ENCODE data around the gene ZBTB22. TPM values are rescaled to one million over a fixed set of nuclear protein-coding genes. Genes with fewer than 3 reads are reported as not detected.

The ZBTB22 gene
- total RNA-seq, 1 donor from 2014 or later = 10.9 TPM

GRCh38 chr6:33329058-33329457 lies 11.5 kb upstream of the ZBTB22 start:
- no peak for DNase-seq

DNA sequence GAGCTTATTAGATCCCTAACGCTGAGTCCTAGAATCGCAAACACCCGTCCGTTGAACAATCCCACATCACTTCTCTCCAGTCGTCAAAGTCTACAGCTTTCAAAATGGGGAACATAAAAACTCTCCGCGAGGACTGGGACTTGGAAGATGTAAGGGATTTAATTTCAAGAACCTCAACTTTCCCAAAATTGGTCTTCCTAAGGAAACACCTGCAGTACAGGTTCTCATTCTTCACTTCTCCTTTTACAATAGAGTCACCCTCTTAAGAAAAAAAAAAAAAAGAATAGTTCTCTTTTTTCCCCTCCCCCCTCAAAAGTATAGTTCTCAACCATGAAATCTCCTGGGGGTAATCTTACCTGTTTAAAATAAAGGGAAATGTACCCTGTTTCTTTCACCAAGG lies 6.6 kb upstream of the ZBTB22 start:
- DNase-seq = no peak

DNA sequence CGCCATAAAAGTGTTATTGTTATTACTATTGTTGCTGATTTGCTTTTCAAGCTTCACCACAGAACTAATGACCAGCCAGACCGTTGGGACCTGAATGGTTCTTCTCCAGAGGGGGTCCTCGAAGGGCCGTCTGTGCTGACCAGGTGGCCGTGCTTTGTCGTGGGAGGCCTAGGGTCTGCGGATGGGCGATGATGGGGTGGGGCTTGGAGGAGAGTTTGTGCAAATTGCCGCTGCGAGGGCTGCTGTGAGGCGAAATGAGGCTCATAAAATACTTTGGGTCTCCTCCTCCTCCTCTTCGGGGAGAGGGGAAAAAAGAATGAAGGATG lies 6.0 kb upstream of the ZBTB22 start:
- no peak for DNase-seq

- no peak for DNase-seq
Observed at GRCh38 chr6:33321227-33321626, 3.7 kb upstream of the ZBTB22 start.

DNA sequence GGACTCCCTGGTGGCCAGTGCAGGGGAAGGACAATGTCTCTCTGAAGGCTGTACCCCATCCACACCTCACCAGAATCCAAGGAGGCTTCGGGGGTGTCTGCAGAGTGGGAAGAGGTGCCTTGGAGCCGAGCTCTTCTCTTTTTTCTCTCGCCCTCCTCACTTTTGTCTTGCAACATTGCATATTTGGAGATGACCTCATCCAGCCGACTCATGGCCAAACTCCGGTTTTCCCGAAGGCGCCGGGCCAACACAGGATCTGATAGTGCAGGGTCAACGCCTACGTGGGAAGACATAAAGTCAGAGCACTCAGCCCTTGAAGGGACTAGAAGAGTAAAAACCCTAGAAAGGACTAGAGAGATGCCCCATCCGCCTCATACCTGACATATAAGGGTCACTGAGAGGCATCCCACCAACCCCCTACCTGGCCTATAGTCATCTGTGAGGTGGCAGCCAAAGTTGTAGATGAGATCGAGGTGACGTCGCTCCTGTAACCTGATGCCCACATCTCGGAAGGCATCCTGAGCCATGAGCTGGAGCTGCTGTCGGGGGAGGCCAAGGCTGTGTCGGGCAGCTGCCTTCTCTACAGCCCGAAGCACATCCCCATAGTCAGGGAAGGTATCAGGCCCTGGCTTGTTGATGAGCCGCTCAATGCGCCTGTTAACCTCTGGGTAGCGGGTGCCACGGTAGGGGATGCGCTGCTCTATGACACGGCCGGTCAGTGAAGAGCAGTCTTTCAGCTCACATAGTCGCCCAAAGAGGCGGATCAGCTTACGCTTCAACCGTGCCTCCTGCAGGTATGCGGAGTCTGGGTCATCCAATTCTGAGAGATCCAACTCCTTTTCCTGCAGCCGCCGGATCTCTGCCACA lies 3.0 kb upstream of the ZBTB22 start:
- no peak for DNase-seq

GRCh38 chr6:33319939-33320314 lies 2.4 kb upstream of the ZBTB22 start:
- no peak for DNase-seq

DNA sequence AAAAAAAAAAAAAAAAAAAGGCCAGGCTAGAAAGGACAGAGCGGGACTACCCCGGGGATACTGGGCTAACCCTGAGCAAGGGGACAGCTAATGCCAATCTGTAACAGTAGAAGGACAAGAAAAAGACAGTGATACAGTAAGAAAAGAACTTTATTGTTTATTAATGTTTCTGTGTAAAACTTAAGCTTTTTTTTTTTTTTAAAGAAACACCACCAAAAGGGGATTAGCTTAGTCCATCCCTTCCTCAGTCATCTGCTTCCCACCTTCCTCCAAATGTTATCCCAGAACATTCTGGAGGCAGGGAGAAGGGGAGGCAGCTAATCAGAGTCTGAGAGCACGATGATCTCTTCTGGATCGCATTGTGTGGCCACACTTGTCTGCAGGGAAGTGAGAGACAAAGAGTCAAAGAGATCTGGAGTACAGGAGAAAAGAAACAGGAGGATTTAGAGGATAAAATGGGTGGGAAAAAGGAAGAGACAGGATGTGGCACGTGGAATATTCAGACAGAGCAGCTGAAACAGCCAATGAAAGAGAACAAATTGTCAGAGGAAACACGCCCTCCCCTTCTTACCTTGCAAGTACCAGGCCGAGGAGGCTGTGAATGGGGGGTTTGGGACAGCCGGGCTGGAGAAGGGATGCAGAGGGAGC lies 1.0 kb upstream of the ZBTB22 start:
- DNase-seq = no peak

- peak; percentile 60 for DNase-seq
Observed at GRCh38 chr6:33317419-33317668, 200 bp downstream of the ZBTB22 start.

DNA sequence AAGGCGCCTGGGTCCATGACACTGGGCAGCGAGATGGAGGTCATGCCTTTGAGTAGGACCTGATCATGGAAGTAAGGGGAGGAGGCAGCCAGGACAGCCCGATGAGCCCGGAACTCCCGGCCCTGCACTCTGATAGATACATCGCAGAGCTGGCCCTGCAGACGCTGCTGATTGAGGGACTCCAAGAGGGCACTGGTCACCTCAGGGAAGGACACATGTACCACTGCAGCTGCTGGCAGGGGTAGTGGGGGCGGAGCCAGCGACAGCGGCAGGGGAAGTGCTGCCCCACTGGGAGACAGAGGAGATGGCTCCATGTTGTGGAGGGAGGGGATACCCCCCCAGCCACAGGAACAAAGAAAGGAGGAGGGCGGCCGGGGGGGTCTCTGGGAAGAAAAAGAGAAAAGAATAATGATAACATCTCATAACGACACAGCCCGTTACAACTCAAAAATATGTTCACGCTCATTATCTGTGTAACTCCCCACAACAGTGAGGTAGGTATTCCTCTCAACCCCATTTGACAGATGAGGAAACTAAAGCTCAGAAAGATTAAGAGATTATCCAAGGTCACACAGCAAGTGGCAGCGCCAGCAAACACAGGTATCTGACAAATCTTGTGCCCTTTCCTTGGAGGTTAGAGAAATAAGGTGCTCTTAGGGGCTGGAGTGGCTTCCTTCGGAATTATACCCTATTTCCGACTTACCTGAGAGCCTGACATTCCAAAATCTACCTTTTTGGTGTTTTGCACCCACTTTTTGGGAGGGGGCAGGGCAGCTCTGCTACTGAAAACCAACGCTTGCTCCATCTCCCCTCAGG lies 733 bp downstream of the ZBTB22 start:
- no peak for DNase-seq

DNA sequence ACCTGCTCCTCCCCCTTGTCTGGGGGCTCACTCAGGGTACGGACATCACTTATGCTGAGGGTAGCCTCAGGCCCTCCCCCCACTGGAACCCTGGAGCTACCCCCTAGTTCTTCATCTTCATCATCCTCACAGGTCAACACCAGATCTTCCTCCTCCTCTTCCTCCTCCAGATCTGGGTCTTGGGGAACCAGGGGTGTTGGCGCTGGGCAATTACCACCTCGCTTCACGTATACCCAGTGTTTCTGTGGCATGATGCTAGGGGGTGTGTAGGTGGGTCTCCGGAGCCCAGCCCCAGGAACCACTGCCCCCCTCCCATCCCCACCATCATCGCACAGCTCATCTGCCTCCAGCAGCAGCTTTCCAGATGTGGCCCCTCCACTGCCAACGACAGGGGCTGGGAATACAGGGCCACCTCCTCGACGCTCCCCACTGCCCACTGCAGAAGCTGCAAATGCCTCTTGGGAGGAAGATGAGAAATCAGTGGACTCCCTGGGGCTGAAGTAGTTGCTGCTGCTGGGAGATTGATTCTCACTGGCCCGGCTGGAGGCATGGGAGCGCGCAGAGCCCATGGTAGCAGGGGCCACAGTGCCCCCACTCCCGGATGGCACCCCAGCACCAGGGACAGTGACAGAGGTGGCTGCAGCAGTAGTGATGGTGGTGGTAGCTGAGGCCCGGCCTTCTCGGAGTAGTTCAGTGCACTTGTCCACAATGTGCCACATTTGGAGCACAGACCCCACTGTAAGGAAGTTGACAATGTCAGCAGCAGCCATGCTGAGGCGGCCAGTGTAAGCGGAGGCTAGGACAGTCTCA lies 1.5 kb downstream of the ZBTB22 start:
- DNase-seq = no peak

GRCh38 chr6:33314943-33315792 lies 2.4 kb downstream of the ZBTB22 start:
- DNase-seq = no peak

DNA sequence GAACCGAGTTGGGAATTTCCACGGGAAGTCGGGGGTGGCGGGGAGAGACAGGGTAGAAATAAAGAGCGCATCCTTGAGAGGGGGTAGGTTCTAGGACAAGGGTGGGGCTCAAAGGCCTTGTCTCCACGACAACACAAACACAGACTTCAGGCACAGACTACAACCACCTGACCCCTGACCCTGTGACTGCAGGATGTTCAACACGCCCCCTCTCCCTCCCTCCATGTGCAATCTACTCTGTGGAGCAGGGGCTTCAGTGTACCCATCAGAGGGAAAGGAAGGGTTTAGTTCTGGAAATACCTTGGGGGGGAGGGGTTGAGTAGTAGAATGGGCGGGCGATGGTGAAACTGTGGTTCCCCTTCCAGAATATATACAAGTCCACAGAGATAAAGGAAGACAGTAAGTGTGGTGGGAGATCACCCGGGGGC lies 3.0 kb downstream of the ZBTB22 start:
- peak; percentile 82 for DNase-seq

GRCh38 chr6:33313709-33314514 lies 3.6 kb downstream of the ZBTB22 start, which contains the start of gene TAPBP:
Gene TAPBP (minus strand): TSS chr6:33314078. CDS start chr6:33314041, 37 bp downstream.
- no peak for DNase-seq

- no peak for DNase-seq
Observed at GRCh38 chr6:33313105-33313708, 4.3 kb downstream of the ZBTB22 start.

DNA sequence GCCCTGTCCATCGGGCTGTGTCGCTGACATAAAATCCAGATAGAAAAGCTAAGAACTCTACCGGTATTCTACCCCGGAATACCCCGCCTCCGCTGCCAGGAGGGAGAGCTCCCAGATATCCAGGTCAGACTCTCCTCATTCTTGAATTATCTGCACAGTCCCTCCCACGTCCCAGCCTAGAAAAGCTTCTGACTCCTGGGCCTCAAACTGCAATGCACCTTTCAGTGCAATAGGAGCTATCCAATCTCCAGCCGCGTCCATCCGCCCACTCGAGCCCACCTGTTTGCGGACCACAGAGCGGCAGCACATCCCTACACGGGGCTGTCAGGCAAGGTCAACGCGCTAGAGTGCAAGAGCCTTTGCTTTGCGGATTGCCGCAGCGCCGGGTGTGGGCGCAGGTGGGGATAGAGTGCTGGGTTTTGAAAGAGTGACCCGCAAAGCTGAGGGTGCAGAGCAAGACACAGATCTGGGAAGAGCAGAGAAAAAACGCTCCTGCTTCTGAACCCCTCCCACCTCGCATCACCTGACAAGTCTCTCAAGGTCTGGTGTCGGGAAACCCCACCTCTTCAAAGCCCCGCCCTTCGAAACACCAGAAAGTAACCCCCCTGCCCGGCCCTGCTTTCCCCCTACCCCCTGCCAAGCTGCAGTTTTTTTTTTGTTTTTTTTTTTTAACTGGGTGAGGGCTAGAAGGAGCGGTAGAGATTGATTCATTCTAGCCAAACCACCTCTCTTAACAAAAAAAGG lies 5.0 kb downstream of the ZBTB22 start:
- DNase-seq = peak; percentile 58

- DNase-seq = no peak
Observed at GRCh38 chr6:33306356-33306755, 11.2 kb downstream of the ZBTB22 start.

GRCh38 chr6:33305052-33305451 lies 12.5 kb downstream of the ZBTB22 start:
- no peak for DNase-seq

DNA sequence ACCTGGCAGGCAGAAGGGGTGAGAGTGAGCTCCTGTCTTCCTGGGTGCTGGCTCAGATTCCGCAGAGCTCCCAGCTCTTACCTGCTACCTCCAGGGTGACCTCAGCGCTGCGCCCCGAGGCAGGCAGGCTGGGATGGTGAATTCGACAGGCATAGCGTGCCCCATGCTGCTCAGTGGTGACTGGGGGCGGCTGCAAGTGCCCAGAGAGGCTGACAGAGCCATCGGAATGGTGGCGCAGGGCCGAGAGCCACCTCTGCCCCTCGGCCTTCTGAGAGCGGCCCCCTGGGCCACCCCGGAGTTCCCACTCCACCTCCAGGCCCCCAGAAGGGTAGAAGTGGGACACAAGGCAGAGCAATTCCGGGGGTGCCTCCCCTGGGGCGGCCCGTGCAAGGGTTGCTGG lies 13.3 kb downstream of the ZBTB22 start:
- DNase-seq = no peak

DNA sequence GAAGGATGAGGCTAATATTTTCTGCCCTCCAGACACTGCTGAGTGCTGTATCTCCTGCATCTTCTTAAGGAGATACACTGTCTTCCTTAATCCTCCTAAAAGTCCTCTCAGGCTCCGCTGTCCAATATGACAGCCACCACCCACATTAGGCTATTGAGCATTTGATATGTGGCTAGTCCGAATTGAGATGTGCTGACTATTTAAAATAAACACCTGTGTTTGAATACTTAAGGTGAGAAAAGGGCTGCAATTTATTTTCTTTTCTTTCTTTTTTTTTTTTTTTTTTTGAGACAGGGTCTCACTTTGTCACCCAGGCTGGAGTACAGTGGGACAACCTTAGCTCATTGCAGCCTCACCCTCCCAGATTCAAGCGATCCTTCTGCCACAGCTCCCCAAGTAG lies 15.7 kb downstream of the ZBTB22 start:
- no peak for DNase-seq

Measured in skin of body (tissue), 2 donors.